Keratinocyte (primary cell): ENCODE measurements around the gene MAS1L. TPM values are rescaled to one million over a fixed set of nuclear protein-coding genes. Genes with fewer than 3 reads are reported as not detected.

Source experiments
- DNase-seq: peaks from one replicate; pipeline ENCODE4 v3.0.0-alpha.2; 2011; ENCODE audit warnings: low read depth, missing footprints, low spot score
- FAIRE-seq: peaks from 2 replicates; lab custom pipeline; 2011; peaks lifted over from hg19 to GRCh38; lab: Jason Lieb, UNC
- H2AFZ ChIP-seq: 2 replicates; pipeline ENCODE4 v1.6.0; 2012; ENCODE audit warnings: low read length, control low read depth, inconsistent platforms; ENCODE audit not compliant: control insufficient read depth
- H3K27ac ChIP-seq: 2 replicates; pipeline ENCODE4 v1.5.1; 2011; ENCODE audit warnings: low read length; ENCODE audit not compliant: control insufficient read depth, insufficient read depth
- H3K27me3 ChIP-seq: 3 replicates; pipeline ENCODE4 v1.6.0; 2011; ENCODE audit warnings: low read length; ENCODE audit not compliant: control insufficient read depth, insufficient read depth; ENCODE audit errors: extremely low read depth
- H3K36me3 ChIP-seq, 2 experiments: 2 replicates in 1 of 2; 3 replicates in 1 of 2; pipeline ENCODE4 v1.5.1; 2011; ENCODE audit warnings: low read length in 2 of 2, mild to moderate bottlenecking in 1 of 2; ENCODE audit not compliant: control insufficient read depth in 2 of 2, insufficient read depth in 2 of 2; ENCODE audit errors: extremely low read depth in 1 of 2
- H3K4me1 ChIP-seq: 3 replicates; pipeline ENCODE4 v1.5.1; 2011; ENCODE audit warnings: low read length; ENCODE audit not compliant: control insufficient read depth, insufficient read depth; ENCODE audit errors: extremely low read depth
- H3K4me2 ChIP-seq: 3 replicates; pipeline ENCODE4 v1.6.0; 2011; ENCODE audit warnings: low read depth, low read length; ENCODE audit not compliant: control insufficient read depth, insufficient read depth; ENCODE audit errors: extremely low read depth
- H3K4me3 ChIP-seq, 3 experiments: fragments of 200-600 bp in 1 of 3; sonication (generic) in 1 of 3; 2 replicates in 2 of 3; 3 replicates in 1 of 3; pipeline ENCODE4 v1.5.1; 2011 to 2016; ENCODE audit warnings: low read length in 3 of 3, mild to moderate bottlenecking in 3 of 3, control low read depth in 2 of 3, inconsistent platforms in 1 of 3, low read depth in 1 of 3, mixed read lengths in 1 of 3, mixed run types in 1 of 3, moderate library complexity in 1 of 3; ENCODE audit not compliant: control insufficient read depth in 2 of 3, insufficient read depth in 2 of 3; ENCODE audit errors: extremely low read depth in 1 of 3
- H3K79me2 ChIP-seq: 2 replicates; pipeline ENCODE4 v1.6.0; 2012; ENCODE audit warnings: low read length; ENCODE audit not compliant: control insufficient read depth, insufficient read depth
- H3K9ac ChIP-seq: 3 replicates; pipeline ENCODE4 v1.6.0; 2011; ENCODE audit warnings: low read length; ENCODE audit not compliant: control insufficient read depth, insufficient read depth; ENCODE audit errors: extremely low read depth
- H3K9me1 ChIP-seq: 3 replicates; pipeline ENCODE4 v1.6.0; 2011; ENCODE audit warnings: low read length; ENCODE audit not compliant: control insufficient read depth, insufficient read depth; ENCODE audit errors: extremely low read depth
- H3K9me3 ChIP-seq: 2 replicates; pipeline ENCODE4 v1.5.1; 2012; ENCODE audit warnings: low read depth, low read length; ENCODE audit not compliant: control insufficient read depth
- H4K20me1 ChIP-seq: 3 replicates; pipeline ENCODE4 v1.6.0; 2011; ENCODE audit warnings: low read length; ENCODE audit not compliant: control insufficient read depth, insufficient read depth; ENCODE audit errors: extremely low read depth
- CTCF ChIP-seq, 3 experiments: IDR thresholded peaks in 1 of 3; conservative IDR thresholded peaks in 1 of 3; optimal IDR thresholded peaks in 1 of 3; 2 replicates in 2 of 3; 3 replicates in 1 of 3; pipeline versions ENCODE3 to v1.5.1; 2011; ENCODE audit warnings: low read length in 3 of 3, mild to moderate bottlenecking in 3 of 3, moderate library complexity in 2 of 3, control low read depth in 1 of 3, inconsistent platforms in 1 of 3; ENCODE audit not compliant: insufficient read depth in 2 of 3; ENCODE audit errors: extremely low read depth in 1 of 3
- EZH2 ChIP-seq: IDR thresholded peaks from one replicate; pipeline ENCODE4 v1.6.1; 2012; ENCODE audit warnings: inconsistent platforms, mild to moderate bottlenecking, low read length, moderate library complexity
- dilution Hi-C: fragments of 300-500 bp; cut with MboI; formaldehyde crosslinking; loops from one replicate; pipeline ENCODE4 v1.7.0; 2020; ENCODE audit warnings: low sequenced_read_pairs; ENCODE audit not compliant: extremely low pct_ligation_motif_present
- polyA plus RNA-seq, 5 experiments: library from polyadenylated mRNA; depleted of rRNA in 3 of 5; stranded (reverse) in 3 of 5; stranded (forward) in 1 of 5; unstranded in 1 of 5; fragments of >200 nt; gene quantifications; 1 replicate in 1 of 5; 2 replicates in 3 of 5; 3 replicates in 1 of 5; pipeline versions ENCODE4 v1.2.1 to v1.2.3, GENCODE V29; 2011 to 2012; ENCODE audit warnings: missing spikeins in 2 of 5, low read depth in 1 of 5, low replicate concordance in 1 of 5

Gene MAS1L
- polyA plus RNA-seq, 1 donor (not counting 4 experiments of a cell fraction or from before 2014, with no cell fraction given): not detected

GRCh38 chr6:29520232-29520631, 32.5 kb upstream of the MAS1L start:
- Histone ChIP-seq H3K4me2 (no peak overlapping the region), H3K9me1 (no peaks in the 10 kb centered on the region), H3K36me3 (no peaks in the 10 kb centered on the region), H4K20me1 (no peaks in the 10 kb centered on the region), H3K27ac (no peak overlapping the region), H3K27me3 (peaks cover 3% of the 10 kb centered on the region), H3K4me3 (no peak overlapping the region), H3K79me2 (no peaks in the 10 kb centered on the region), H3K9me3 (no peaks in the 10 kb centered on the region), H2AFZ (no peak overlapping the region), H3K9ac (no peak overlapping the region), H3K4me1 (peaks cover 8% of the 10 kb centered on the region)
- dilution Hi-C loops: no loop called here
- DNase-seq: no peak
- TF ChIP-seq EZH2: no peak
- TF ChIP-seq CTCF (optimal IDR thresholded peaks at IDR 0.05 in 1 of 3, IDR thresholded peaks at IDR 0.05 in 1 of 3, conservative IDR thresholded peaks at IDR 0.05 in 1 of 3; ENCODE audit: extremely low read depth in 1 of 3, insufficient read depth in 2 of 3, low read length in 3 of 3): no peak
- no peak for FAIRE-seq

- Histone ChIP-seq H3K9ac (no peak overlapping the region), H3K9me1 (no peaks in the 10 kb centered on the region), H4K20me1 (no peaks in the 10 kb centered on the region), H3K27ac (no peak overlapping the region), H3K4me1 (peaks cover 8% of the 10 kb centered on the region), H3K36me3 (no peaks in the 10 kb centered on the region), H2AFZ (no peak overlapping the region), H3K9me3 (no peaks in the 10 kb centered on the region), H3K79me2 (no peaks in the 10 kb centered on the region), H3K27me3 (no peaks in the 10 kb centered on the region), H3K4me2 (no peak overlapping the region), H3K4me3 (no peak overlapping the region)
- dilution Hi-C loops: no loop called here
- FAIRE-seq: no peak
- DNase-seq: no peak
- TF ChIP-seq EZH2: no peak
- no peak for TF ChIP-seq CTCF (optimal IDR thresholded peaks at IDR 0.05 in 1 of 3, IDR thresholded peaks at IDR 0.05 in 1 of 3, conservative IDR thresholded peaks at IDR 0.05 in 1 of 3; ENCODE audit: extremely low read depth in 1 of 3, insufficient read depth in 2 of 3, low read length in 3 of 3)
Measured at GRCh38 chr6:29519291-29520010, 31.7 kb upstream of the MAS1L start.
